Muscle layer of duodenum (tissue), 2 donors: ENCODE results near the gene AP5B1.

Experiments used
- H3K27ac ChIP-seq: one replicate; pipeline ENCODE4 v1.7.0; 2013; ENCODE audit warnings: mild to moderate bottlenecking, low read length
- H3K27me3 ChIP-seq: one replicate; pipeline ENCODE4 v1.7.0; 2013; ENCODE audit warnings: low read depth, mild to moderate bottlenecking, control low read depth, low read length
- H3K36me3 ChIP-seq, 2 donors: one replicate each; pipeline ENCODE4 v1.7.0; 2013; ENCODE audit warnings: low read length in 2 of 2, control low read depth in 1 of 2, mild to moderate bottlenecking in 1 of 2; ENCODE audit not compliant: insufficient read depth in 2 of 2, control insufficient read depth in 1 of 2
- H3K4me1 ChIP-seq, 2 donors: one replicate each; pipeline ENCODE4 v1.7.0; 2013; ENCODE audit warnings: low read length in 2 of 2, mild to moderate bottlenecking in 2 of 2, control low read depth in 1 of 2, moderate library complexity in 1 of 2; ENCODE audit not compliant: insufficient read depth in 2 of 2, control insufficient read depth in 1 of 2
- H3K4me3 ChIP-seq, 2 donors: one replicate each; pipeline ENCODE4 v1.7.0; 2013; ENCODE audit warnings: low read length in 2 of 2, low read depth in 1 of 2, mild to moderate bottlenecking in 1 of 2
- H3K9me3 ChIP-seq, 2 donors: one replicate each; pipeline ENCODE4 v1.7.0; 2013; ENCODE audit warnings: low read length in 2 of 2, control low read depth in 1 of 2, mild to moderate bottlenecking in 1 of 2; ENCODE audit not compliant: control insufficient read depth in 1 of 2
- donor health status: healthy.

Gene AP5B1

DNA sequence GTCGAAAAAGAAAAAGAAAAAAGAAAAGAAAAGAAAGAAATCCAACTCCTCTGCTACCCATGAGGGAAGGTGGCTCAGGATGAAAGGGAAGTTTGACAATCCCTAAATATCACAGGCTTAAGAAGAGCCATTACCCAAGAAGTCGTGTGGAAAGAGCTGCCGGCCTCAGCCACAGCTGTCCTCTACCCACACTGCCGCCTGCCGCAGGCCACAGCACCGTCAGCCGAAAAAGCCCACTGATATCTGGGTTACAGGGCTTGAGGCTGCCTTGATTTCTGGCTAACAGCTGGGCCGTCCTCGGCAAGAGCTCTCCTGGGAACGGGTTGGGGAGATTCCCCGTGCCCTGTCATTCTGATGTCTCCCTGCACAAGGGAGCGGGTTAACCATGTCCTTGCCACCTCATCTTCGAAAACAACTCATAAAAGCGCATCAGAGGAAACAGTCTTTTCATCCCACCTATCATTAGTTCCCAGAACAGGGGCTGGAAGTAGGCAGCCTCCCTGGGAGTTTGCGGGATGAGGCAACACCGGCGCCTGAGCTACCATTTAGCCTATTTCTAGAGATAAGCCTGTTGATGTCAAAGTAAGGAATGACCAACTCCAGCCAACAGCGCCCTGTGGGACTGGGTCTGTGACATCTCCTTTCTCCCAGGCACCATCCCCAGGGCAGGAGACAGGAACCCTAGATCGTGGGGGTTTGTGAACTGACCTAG, 31.1 kb upstream of the AP5B1 start:
- Histone ChIP-seq H3K36me3 (no peaks in the 10 kb centered on the region), H3K27ac (no peak overlapping the region), H3K27me3 (no peaks in the 10 kb centered on the region), H3K4me3 (no peak overlapping the region), H3K9me3 (no peaks in the 10 kb centered on the region), H3K4me1 (peaks cover 0 to 3% of the 10 kb centered on the region in 2 donors)

GRCh38 chr11:65810046-65810868, 29.5 kb upstream of the AP5B1 start:
- H3K36me3 ChIP-seq, result no peaks in the 10 kb centered on the region
- no peak overlapping the region for H3K4me3 ChIP-seq
- H3K9me3 ChIP-seq, result no peaks in the 10 kb centered on the region
- H3K27me3 ChIP-seq, result no peaks in the 10 kb centered on the region
- H3K27ac ChIP-seq, result no peak overlapping the region
- no peaks in the 10 kb centered on the region for H3K4me1 ChIP-seq

GRCh38 chr11:65809496-65809895, 28.7 kb upstream of the AP5B1 start:
- no peaks in the 10 kb centered on the region for H3K4me1 ChIP-seq
- no peaks in the 10 kb centered on the region for H3K27me3 ChIP-seq
- H3K36me3 ChIP-seq, result no peaks in the 10 kb centered on the region
- H3K27ac ChIP-seq, result no peak overlapping the region
- H3K4me3 ChIP-seq, result no peak overlapping the region
- H3K9me3 ChIP-seq, result no peaks in the 10 kb centered on the region

- Histone ChIP-seq H3K27me3 (peaks cover 2% of the 10 kb centered on the region), H3K4me3 (no peak overlapping the region), H3K36me3 (no peaks in the 10 kb centered on the region), H3K4me1 (no peaks in the 10 kb centered on the region), H3K9me3 (no peaks in the 10 kb centered on the region), H3K27ac (no peak overlapping the region)
Observed at GRCh38 chr11:65808744-65809341, 28.1 kb upstream of the AP5B1 start.

- H3K27ac ChIP-seq, result no peak overlapping the region
- H3K4me3 ChIP-seq, result no peak overlapping the region
- peaks cover 5% of the 10 kb centered on the region for H3K27me3 ChIP-seq
- no peaks in the 10 kb centered on the region for H3K4me1 ChIP-seq
- no peaks in the 10 kb centered on the region for H3K9me3 ChIP-seq
- no peaks in the 10 kb centered on the region for H3K36me3 ChIP-seq
Observed at GRCh38 chr11:65806979-65807378, 26.2 kb upstream of the AP5B1 start.

DNA sequence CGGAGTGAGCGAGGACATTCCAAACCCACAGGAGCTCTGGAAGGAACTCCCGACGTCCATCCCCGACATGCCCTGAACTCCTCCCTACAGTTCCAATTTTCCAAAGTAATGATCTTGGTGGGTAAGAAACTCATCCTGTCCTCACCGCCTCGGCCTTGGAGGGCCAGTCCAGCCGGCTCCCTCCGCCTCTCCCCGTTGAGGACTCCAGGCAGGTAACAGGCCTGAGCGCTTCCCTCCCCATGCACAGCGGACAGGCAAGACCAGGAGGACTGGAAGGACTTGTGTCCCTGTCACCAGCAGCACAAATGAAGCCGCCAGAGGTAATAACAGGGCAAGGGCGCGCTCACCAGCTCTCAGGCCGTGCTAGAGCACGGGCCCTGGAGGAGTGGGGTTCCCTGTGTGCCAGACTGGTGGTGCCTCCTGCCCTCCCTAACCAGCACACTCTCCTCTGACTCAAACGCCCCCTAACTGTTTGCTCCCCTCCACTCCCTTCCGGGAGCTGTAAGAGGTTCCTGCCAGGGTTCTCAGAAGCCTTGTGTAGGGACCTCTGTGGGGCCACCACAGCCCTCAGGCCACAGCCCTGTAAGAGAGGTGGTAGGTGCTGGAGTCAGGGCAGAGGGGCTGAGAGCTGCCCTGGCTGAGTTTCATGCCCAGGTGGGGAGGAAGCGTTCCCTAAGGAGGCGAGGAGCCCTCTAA, 23.2 kb upstream of the AP5B1 start:
- Histone ChIP-seq H3K9me3 (no peaks in the 10 kb centered on the region), H3K27ac (no peak overlapping the region), H3K27me3 (peaks cover 5% of the 10 kb centered on the region)

DNA sequence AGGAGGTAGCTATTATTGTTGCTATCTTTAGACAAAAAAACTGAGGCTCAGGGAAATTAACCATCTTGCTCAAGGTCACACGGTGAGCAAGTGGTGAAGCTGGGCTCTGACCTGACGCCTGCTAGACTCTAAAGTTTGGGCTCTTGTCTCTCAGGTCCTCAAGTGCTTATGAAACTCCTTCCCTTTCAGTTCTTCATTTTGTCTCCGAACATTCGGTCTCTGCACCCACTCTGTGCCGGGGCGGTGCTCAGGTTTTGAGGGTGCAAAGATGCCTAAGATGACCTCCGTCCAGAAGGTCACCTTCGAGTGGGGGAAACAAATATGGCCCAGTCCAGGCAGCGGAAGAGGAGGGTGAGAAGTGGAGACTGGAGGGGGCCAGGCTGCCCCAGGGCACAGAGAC, 22.1 kb upstream of the AP5B1 start:
- Histone ChIP-seq H3K27ac (no peak overlapping the region), H3K4me1 (no peaks in the 10 kb centered on the region), H3K27me3 (peaks cover 5% of the 10 kb centered on the region), H3K9me3 (no peaks in the 10 kb centered on the region), H3K4me3 (no peak overlapping the region), H3K36me3 (no peaks in the 10 kb centered on the region)

More for the DNA sequence above, 23.2 kb upstream of the AP5B1 start:
- Histone ChIP-seq H3K36me3 (no peaks in the 10 kb centered on the region), H3K4me1 (no peaks in the 10 kb centered on the region), H3K4me3 (no peak overlapping the region)

GRCh38 chr11:65801153-65801987, 20.6 kb upstream of the AP5B1 start:
- H3K4me3 ChIP-seq, result no peak overlapping the region
- peaks cover 5% of the 10 kb centered on the region for H3K27me3 ChIP-seq
- H3K36me3 ChIP-seq, result no peaks in the 10 kb centered on the region
- no peaks in the 10 kb centered on the region for H3K9me3 ChIP-seq
- H3K27ac ChIP-seq, result no peak overlapping the region
- H3K4me1 ChIP-seq, result no peaks in the 10 kb centered on the region

- H3K9me3 ChIP-seq, result no peaks in the 10 kb centered on the region
- no peak overlapping the region for H3K4me3 ChIP-seq
- no peaks in the 10 kb centered on the region for H3K36me3 ChIP-seq
- peaks cover 4% of the 10 kb centered on the region for H3K27me3 ChIP-seq
- H3K27ac ChIP-seq, result no peak overlapping the region
- no peaks in the 10 kb centered on the region for H3K4me1 ChIP-seq
Observed at GRCh38 chr11:65798882-65799281, 18.1 kb upstream of the AP5B1 start.

- Histone ChIP-seq H3K9me3 (no peaks in the 10 kb centered on the region), H3K36me3 (no peaks in the 10 kb centered on the region), H3K27me3 (no peaks in the 10 kb centered on the region), H3K4me3 (no peak overlapping the region), H3K4me1 (no peaks in the 10 kb centered on the region), H3K27ac (no peak overlapping the region)
Observed at GRCh38 chr11:65797711-65798110, 16.9 kb upstream of the AP5B1 start.
